ENCODE measurements around the gene ABCG2.

Gene ABCG2

DNA sequence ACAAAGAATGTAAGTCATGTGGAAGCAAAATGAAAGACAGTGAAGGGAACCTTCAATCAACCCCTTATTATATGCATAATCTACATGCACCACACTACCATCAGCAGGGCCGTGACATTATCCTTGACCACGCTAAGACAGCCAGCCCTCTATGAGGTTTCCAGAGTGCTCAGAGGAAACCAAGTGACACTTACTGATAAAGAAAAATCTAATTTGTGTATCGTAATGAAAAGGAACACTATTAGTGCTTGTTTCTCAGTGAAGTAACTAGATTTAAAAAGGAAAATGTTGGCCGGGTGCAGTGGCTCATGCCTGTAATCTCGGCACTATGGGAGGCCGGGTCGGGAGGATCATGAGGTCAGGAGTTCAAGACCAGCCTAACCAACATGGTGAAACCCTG, 56.4 kb downstream of the ABCG2 start:
- Histone ChIP-seq H3K9ac (no peak overlapping the region), H3K27me3 (no peaks in the 10 kb centered on the region), H3K36me3 (no peaks in the 10 kb centered on the region), H3K4me3 (no peak overlapping the region), H4K20me1 (no peaks in the 10 kb centered on the region), H3K9me3 (no peaks in the 10 kb centered on the region), H3K4me1 (peaks cover 53% of the 10 kb centered on the region), H3K4me2 (no peak overlapping the region), H3K27ac (no peak overlapping the region)
- TF ChIP-seq Cebpa-rat (IDR thresholded peaks at IDR 0.05), result no peak

DNA sequence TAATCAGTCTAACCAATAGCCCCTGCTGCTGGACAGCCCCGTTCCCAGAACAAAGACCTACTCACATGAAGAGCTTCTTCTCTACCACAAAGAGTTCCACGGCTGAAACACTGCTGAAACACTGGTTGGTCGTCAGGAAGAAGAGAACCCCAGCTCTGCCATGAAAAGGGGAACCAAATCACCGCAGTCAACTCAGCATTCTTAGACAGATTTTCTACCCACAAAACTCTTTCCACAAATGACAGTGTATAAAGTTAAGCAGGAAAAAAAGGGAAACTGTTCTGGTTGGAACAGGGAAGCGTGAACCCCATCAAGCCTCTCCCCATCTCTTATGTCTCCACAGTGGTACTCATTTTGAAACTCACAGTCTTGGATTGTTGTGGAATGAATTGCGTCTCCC, 57.3 kb downstream of the ABCG2 start:
- Histone ChIP-seq H3K27me3 (no peaks in the 10 kb centered on the region), H3K9ac (no peak overlapping the region), H4K20me1 (no peaks in the 10 kb centered on the region), H3K27ac (peak overlapping the region; percentile 84), H3K4me1 (peaks cover 62% of the 10 kb centered on the region), H3K9me3 (no peaks in the 10 kb centered on the region), H3K36me3 (no peaks in the 10 kb centered on the region), H3K4me2 (peak overlapping the region; percentile 50), H3K4me3 (no peak overlapping the region)
- TF ChIP-seq Cebpa-rat (IDR thresholded peaks at IDR 0.05), result no peak

DNA sequence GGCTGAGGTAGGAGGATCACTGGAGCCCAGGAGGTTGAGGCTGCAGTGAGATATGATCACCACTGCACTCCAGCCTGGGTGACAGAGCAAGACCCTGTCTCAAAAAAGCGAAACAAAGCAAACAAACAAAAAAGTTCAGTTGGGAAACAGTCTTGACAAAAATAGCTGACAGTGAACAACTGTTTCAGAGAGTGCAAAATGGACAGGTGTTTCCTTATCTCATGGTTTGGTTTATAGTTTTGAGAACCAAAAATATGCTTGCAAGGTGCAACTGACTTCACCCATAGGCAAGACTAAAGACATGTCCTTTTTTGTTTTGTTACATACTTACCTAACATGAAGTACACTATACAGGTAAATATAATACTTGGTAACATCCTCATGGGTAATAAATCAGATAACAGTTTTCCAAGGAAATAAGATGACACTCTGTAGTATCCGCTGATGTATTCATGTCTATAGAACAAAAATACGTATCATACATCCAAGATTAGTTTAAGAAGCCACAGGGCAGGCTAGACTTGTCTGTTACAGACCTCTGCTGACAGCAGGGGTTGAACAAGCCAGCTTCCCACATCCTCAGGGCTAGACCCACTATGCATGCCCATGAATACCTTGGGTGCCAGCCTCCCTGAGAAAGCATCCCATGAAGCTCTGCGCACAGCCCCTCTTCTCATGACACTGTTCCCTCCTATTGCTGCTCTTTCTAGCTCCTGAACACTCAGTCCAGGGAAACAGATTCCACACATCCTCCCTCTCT, 59.3 kb downstream of the ABCG2 start:
- Histone ChIP-seq H3K4me3 (no peak overlapping the region), H3K27me3 (no peaks in the 10 kb centered on the region), H3K36me3 (no peaks in the 10 kb centered on the region), H4K20me1 (no peaks in the 10 kb centered on the region), H3K9me3 (no peaks in the 10 kb centered on the region), H3K27ac (peak overlapping the region; percentile 84), H3K4me2 (peak overlapping the region; percentile 50), H3K9ac (peak overlapping the region; percentile 48), H3K4me1 (peaks cover 72% of the 10 kb centered on the region)
- TF ChIP-seq Cebpa-rat (IDR thresholded peaks at IDR 0.05), result no peak

DNA sequence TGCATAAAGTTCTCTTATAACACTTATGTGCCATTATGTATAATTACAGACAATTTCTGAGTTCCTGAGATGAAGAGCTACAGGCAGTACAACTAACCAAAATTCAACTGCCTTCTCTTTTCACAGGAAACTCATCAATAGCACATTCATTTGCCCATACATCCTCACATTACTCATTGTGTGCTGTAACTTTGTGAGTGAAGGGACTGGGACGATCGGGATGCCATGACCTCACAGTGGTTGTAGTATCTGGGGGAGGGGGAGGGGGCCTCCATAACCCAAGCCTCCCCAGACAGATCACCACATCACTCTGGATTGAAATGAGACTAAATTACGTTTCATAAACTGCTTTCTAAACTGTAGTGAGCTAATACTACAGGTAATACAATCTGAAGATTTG, 60.7 kb downstream of the ABCG2 start:
- Histone ChIP-seq H3K27ac (peak overlapping the region; percentile 84), H3K36me3 (no peaks in the 10 kb centered on the region), H3K4me3 (no peak overlapping the region), H3K27me3 (no peaks in the 10 kb centered on the region), H3K9ac (no peak overlapping the region), H3K9me3 (no peaks in the 10 kb centered on the region), H4K20me1 (no peaks in the 10 kb centered on the region), H3K4me1 (peaks cover 76% of the 10 kb centered on the region), H3K4me2 (peak overlapping the region; percentile 50)
- TF ChIP-seq Cebpa-rat (IDR thresholded peaks at IDR 0.05), result no peak

DNA sequence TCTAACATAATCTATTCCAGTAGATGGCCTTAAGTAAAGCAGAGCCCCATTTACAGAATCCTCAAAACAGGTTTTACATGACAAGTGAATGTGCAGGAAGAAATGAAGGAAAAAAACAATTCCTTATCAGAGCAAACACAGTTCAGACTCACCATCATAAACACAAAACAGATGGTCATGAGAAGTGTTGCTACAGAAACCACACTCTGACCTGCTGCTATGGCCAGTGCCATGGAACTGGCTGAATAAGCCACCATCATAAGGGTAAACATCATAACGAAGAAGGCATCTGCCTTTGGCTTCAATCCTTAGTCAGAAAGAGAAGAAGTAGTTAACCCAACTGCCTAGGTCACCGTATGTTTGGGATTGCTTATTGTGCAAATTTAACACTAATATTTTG, 61.1 kb downstream of the ABCG2 start:
- peak overlapping the region; percentile 84 for H3K27ac ChIP-seq
- peak overlapping the region; percentile 50 for H3K4me2 ChIP-seq
- no peak overlapping the region for H3K4me3 ChIP-seq
- no peaks in the 10 kb centered on the region for H3K36me3 ChIP-seq
- no peaks in the 10 kb centered on the region for H4K20me1 ChIP-seq
- no peak overlapping the region for H3K9ac ChIP-seq
- TF ChIP-seq Cebpa-rat (IDR thresholded peaks at IDR 0.05), result no peak
- H3K27me3 ChIP-seq, result no peaks in the 10 kb centered on the region
- peaks cover 80% of the 10 kb centered on the region for H3K4me1 ChIP-seq
- no peaks in the 10 kb centered on the region for H3K9me3 ChIP-seq

DNA sequence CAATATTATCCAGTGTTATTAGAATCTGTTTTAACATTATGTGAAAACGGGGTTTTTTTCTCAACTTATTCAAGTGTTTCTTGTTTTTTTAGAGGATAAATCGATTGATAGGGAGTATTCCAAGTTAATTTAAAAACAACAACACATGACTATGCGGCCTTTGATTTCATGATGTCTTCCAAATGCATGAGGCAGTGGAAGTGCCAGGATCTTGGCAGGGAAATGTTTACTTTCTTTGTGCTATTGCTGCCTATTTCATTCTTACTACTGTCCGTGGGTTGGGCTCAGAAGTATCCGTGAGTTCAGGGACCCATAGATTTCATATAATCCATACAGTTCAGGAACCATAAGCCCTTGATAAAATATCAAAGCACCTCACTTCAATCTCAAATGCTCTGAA, 64.6 kb downstream of the ABCG2 start:
- no peak for TF ChIP-seq Cebpa-rat (IDR thresholded peaks at IDR 0.05)
- Histone ChIP-seq H3K36me3 (no peaks in the 10 kb centered on the region), H3K27ac (no peak overlapping the region), H3K4me2 (no peak overlapping the region), H3K27me3 (no peaks in the 10 kb centered on the region), H3K9me3 (no peaks in the 10 kb centered on the region), H3K4me1 (peaks cover 73% of the 10 kb centered on the region), H4K20me1 (no peaks in the 10 kb centered on the region), H3K4me3 (no peak overlapping the region), H3K9ac (no peak overlapping the region)

DNA sequence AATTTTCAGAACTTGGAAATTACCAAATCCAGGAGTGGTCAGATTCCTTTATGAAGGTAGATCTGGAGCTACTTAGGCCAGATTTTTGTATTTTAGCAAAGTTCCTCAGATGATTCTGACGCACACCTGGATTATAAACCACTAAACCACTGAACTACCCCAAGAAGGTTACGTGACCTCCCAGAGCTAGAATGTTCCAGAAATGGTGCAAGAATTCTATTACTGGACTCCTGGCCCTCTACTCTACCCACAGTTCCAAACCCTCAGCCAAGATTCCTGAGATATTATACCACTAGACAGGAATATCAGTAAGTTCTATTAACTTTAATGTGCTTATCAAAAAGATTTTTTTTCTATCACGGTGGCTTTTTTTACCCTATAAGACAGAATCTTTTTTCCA, 67.1 kb downstream of the ABCG2 start:
- Histone ChIP-seq H3K4me2 (peak overlapping the region; percentile 65), H3K9ac (no peak overlapping the region), H3K27me3 (no peaks in the 10 kb centered on the region)

DNA sequence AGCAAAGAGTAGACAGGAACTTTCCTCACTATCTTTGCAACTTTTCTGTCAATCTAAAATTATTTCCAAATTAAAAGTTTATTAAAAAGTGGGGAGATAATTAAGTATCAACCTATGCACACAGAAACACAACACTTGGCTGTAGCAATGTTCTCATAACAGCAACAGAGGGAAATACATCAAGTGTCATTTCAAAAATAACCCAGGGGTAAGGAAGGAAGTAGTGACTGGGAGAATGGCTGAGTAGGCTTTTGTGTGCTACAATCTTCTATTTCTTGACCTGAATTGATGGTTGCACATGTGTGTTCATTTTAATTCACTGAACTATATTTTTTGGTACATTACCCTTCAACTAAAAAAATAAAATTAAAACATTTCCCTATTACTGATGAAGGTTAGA, 67.5 kb downstream of the ABCG2 start:
- H3K9ac ChIP-seq, result peak overlapping the region; percentile 23; the same call in 1 of the 2 replicates
- peak overlapping the region; percentile 68 for H3K27ac ChIP-seq
- no peaks in the 10 kb centered on the region for H3K27me3 ChIP-seq

More for the DNA sequence above, 67.1 kb downstream of the ABCG2 start:
- Histone ChIP-seq H3K4me3 (no peak overlapping the region), H4K20me1 (no peaks in the 10 kb centered on the region), H3K27ac (peak overlapping the region; percentile 68), H3K4me1 (peaks cover 55% of the 10 kb centered on the region), H3K36me3 (no peaks in the 10 kb centered on the region), H3K9me3 (peaks cover 4% of the 10 kb centered on the region; the same call in 1 of the 2 replicates)
- no peak for TF ChIP-seq Cebpa-rat (IDR thresholded peaks at IDR 0.05)

DNA sequence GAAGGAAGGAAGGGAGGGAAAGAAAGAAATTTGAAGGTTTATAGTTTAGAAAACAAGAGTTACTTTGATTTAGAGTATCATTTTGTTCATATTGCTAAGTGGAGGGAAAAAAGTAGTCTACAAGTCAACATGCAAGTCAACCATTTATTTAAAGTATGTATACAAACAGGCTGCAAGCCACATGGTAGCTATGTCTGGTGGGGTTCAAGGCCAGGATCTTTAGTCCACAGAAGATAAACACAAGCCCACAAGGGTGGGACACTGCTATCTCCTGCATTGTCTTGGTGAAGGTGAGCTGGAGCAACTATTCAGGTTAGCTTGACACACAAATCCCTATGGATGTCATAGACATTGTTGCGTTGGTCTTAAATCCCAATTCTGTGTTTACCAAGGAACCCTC, 71.4 kb downstream of the ABCG2 start:
- no peaks in the 10 kb centered on the region for H3K36me3 ChIP-seq
- TF ChIP-seq Cebpa-rat (IDR thresholded peaks at IDR 0.05), result no peak
- H3K4me2 ChIP-seq, result no peak overlapping the region
- H4K20me1 ChIP-seq, result no peaks in the 10 kb centered on the region
- H3K4me3 ChIP-seq, result no peak overlapping the region
- H3K27ac ChIP-seq, result no peak overlapping the region
- no peaks in the 10 kb centered on the region for H3K27me3 ChIP-seq
- peaks cover 31% of the 10 kb centered on the region for H3K4me1 ChIP-seq
- H3K9ac ChIP-seq, result no peak overlapping the region
- H3K9me3 ChIP-seq, result peaks cover 4% of the 10 kb centered on the region; the same call in 1 of the 2 replicates

More for the DNA sequence above, 67.5 kb downstream of the ABCG2 start:
- H3K4me3 ChIP-seq, result peak overlapping the region; percentile 10; the same call in 1 of the 2 replicates
- no peaks in the 10 kb centered on the region for H4K20me1 ChIP-seq
- no peak for TF ChIP-seq Cebpa-rat (IDR thresholded peaks at IDR 0.05)
- H3K9me3 ChIP-seq, result peaks cover 4% of the 10 kb centered on the region; the same call in 1 of the 2 replicates
- H3K4me1 ChIP-seq, result peaks cover 50% of the 10 kb centered on the region
- H3K4me2 ChIP-seq, result peak overlapping the region; percentile 65
- no peaks in the 10 kb centered on the region for H3K36me3 ChIP-seq

DNA sequence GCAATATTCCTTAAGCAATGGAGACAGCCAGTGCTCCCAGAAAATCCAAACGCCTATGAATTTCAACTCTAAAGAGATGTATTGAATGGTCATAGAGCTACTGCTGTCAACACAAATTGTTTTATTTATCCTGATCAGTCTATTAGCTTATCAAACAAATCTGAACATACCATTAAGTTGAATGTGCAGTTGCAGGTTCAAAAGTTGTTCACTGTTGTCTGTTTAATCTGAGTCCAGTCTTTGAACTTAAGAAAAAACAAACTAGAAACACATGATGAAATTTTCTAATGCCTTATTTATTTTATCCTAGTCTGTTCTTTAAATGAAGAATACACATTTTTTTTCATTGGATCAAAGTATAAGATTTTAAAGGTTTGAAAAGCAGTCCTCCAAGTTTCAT, 77.8 kb downstream of the ABCG2 start:
- no peaks in the 10 kb centered on the region for H3K9me3 ChIP-seq
- H4K20me1 ChIP-seq, result no peaks in the 10 kb centered on the region
- peaks cover 34% of the 10 kb centered on the region for H3K36me3 ChIP-seq
- no peak overlapping the region for H3K4me2 ChIP-seq
- no peak for TF ChIP-seq Cebpa-rat (IDR thresholded peaks at IDR 0.05)
- no peak overlapping the region for H3K9ac ChIP-seq
- no peaks in the 10 kb centered on the region for H3K4me1 ChIP-seq
- H3K27me3 ChIP-seq, result no peaks in the 10 kb centered on the region
- no peak overlapping the region for H3K4me3 ChIP-seq
- no peak overlapping the region for H3K27ac ChIP-seq

Measured in BLaER1 (cell line).